HG03060 (cell line): ENCODE measurements around the gene TRMT44.

ENCODE experiments used
- ATAC-seq: cut with Tn5 transposase; IDR thresholded peaks from one replicate; pipeline ENCODE4 v1.9.1; 2021; ENCODE audit warnings: low read depth, moderate number of reproducible peaks; ENCODE audit not compliant: unreplicated experiment

TRMT44 gene

GRCh38 chr4:8428288-8429097, 12.1 kb upstream of the TRMT44 start:
- peak; percentile 72 for ATAC-seq

DNA sequence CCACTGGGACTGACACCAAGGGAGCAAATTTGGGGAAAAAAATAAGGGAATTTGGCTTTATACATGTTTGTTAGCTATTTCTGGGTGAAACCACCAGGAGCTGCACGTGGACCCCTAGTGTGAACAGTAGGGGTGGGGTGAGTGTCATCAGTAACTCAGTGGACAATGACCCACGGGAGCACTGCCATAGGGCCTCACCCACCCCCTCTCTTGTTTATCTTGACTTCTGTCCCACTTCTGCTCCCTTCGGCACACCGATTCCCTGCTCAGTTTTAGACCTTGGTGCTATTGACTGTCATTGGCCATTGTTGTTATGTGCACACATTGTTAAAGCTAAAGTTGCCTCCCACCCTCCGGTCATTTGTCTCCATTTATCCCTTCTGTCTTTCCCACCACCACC, 9.0 kb upstream of the TRMT44 start:
- no peak for ATAC-seq

- ATAC-seq = no peak
Observed at GRCh38 chr4:8433136-8433535, 7.4 kb upstream of the TRMT44 start.

DNA sequence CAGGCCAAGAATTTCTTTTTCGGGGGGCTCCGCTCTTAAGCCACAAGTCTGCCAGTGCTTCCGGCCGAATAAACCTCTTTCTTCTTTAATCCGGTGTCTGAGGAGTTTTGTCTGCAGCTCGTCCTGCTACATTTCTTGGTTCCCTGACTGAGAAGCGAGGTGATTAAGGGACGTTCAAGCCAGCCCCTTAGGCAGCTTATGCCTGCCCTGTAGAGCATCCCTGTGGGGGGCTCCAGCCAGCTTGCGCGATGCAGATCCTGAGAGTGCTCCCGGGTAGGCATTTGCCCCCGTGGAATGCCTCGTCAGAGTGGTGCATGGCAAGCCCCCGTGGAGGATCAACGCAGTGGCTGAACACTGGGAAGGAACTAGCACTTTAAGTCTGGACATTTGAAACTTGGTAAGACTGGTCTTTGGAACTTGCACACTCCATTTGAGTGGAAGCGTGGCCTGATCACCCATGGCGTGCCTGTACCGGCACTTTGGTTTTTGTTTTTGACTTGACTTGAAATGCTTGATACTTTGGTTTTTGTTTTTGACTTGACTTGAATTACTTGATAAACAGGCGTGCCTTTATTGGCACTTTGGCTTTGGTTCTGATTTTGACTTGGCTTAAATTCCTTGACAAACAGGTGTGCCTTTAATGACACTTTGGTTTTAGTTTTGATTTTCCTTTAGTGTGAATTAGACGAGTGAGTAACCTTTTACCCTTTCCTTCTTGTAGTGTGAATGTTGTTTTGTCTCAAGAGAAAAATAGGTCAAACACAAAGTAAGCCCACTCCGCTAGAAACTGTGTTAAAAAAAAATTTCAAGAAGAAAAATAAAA, 6.1 kb upstream of the TRMT44 start:
- ATAC-seq = no peak

GRCh38 chr4:8435656-8436121, 4.9 kb upstream of the TRMT44 start:
- ATAC-seq = peak; percentile 39

DNA sequence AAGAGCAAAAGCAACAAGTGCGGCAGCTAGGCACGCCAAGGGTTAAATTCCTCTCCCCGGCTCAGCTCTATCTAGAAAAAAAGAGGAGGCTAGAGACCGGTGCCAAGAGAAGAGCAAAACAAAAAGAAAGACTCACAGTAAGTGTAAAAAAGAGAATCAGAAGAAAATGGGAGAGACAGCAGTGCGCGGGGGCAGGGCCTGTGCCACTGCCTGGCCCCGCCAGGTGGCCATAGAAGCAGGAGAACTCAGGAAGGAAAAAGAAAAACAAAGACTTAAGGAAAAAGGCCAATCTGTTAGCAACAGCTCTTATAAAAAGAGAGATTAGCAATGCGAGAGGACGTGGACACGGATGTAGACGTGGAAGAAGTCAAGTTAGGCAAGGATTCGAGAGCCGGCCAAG, 3.3 kb upstream of the TRMT44 start:
- no peak for ATAC-seq

- no peak for ATAC-seq
Observed at GRCh38 chr4:8438743-8439142, 1.8 kb upstream of the TRMT44 start.

DNA sequence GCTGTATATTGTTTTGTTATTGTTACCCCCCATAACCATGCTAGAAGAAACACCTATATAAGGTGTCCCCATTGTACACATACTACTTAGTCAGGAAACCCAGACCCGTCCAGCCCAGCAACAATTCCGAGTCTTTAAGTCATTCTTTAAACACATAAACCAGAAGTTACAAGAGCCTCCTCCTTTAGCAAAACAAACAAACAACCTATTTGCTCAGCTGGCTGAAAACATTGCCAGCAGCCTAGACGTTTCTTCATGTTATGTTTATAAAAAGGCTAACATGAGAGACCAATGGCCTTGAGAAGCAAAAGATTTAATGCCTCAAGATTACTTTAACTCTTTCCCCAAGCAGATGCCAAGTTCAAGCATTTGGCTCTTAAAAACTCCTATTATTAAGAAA, 1.4 kb upstream of the TRMT44 start:
- no peak for ATAC-seq

DNA sequence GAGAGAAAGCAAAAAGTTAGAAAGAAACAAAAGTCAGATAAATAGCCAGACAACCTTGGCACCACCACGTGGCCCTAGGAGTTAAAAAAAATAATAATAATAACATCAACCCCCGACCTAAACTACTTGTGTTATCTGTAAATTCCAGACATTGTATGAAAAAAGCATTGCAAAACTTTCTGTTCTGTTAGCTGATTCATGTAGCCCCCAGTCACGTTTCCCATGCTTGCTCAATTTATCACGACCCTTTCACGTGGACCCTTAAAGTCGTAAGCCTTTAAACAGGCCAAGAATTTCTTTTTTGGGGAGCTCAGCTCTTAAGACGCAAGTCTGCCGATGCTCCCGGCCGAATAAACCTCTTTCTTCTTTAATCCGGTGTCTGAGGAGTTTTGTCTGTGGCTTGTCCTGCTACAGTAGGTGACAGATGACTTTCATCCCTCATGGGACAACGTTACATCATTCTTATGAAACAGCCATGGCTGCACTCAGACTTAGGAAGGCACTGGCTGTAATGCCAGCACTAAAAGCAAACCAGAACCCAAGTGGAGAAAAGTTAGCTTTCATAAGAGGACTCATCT, 574 bp upstream of the TRMT44 start:
- ATAC-seq = no peak

DNA sequence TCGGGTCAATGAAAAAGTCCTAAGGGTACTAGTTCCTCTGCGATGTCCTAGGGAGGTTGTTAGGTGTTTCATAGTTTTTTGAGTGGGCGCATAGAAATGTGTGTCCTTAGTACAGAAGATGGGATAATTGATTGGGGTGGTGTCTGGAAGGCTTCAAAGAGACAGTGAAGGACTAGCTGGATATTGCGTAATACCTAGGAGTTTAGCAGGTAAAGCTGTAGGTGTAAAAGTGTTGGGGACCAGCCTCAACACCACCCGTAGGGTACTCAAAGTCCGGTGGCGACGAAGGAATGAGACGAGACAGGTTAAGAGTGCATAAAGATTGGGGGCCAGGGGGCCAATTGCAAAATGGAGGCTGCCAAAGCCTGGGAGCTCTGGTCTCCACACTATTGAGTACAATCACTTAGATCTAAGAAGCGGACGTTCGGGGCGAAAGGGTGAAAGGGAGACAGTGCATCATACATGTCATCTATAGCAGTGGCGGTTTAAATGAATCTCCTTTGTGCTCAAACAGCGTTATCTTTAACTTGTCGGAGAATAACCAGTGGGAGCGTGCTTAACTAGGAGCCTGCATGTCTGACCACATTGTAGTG, 1.0 kb downstream of the TRMT44 start:
- no peak for ATAC-seq

- ATAC-seq = no peak
Observed at GRCh38 chr4:8442596-8443358, 2.2 kb downstream of the TRMT44 start.

DNA sequence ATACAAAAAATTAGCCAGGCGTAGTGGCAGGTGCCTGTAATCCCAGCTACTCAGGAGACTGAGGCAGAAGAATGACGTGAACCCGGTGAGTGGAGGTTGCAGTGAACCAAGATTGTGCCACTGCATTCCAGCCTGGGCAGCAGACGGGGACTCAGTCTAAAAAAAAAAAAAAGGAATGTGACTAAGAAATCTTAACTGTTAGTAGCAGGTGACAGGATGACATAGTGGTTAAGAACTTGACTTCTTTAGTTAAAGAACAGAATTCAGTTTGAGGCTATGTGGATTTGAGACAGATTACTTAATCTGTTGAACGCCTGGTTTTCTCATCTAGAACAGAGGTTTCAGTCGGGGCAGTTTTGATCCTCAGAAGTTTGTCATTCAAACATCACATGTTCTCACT, 3.2 kb downstream of the TRMT44 start:
- no peak for ATAC-seq

GRCh38 chr4:8446122-8446521, 5.5 kb downstream of the TRMT44 start:
- no peak for ATAC-seq

- ATAC-seq = no peak
Observed at GRCh38 chr4:8451440-8452182, 11.0 kb downstream of the TRMT44 start.

DNA sequence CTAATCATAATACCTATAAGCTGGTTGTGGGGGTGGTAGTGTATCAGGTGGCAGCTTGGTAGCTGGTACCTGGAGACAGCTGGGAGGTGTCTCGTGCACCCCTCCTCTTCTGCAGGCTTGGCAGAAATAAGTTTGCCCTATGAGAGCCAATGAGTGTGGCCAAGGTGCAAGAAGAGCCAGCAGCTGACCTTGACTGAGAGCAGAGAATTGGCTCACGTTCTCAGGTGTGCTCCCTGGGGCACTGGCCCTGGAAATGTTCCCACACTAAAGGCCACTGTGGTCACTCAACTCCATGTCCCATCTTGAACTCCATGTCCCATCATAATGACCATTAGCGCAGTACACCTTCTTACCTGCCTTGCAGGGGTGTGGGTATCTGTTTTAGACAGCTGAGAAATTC, 13.4 kb downstream of the TRMT44 start:
- ATAC-seq = no peak

GRCh38 chr4:8457646-8458252, 17.2 kb downstream of the TRMT44 start:
- no peak for ATAC-seq

- ATAC-seq = no peak
Observed at GRCh38 chr4:8459867-8460445, 19.4 kb downstream of the TRMT44 start.

GRCh38 chr4:8461086-8461485, 20.5 kb downstream of the TRMT44 start:
- ATAC-seq = no peak

GRCh38 chr4:8461616-8462015, 21.0 kb downstream of the TRMT44 start:
- ATAC-seq = no peak
